SK-N-SH treated with all-trans-retinoic acid at 6 μM for 48 hours (cell line): Measurements from ENCODE around the gene CALU.
A peak's percentile ranks its signal among the peaks of the same experiment; 100 is the strongest.

Experiments
- ATAC-seq: fragments of 200-7000 bp; cut with Tn5 transposase; 3 replicates; pipeline ENCODE4 v1.9.1; 2020; ENCODE audit warnings: mild to moderate bottlenecking, moderate library complexity
- BACH2 ChIP-seq: fragments of 250-450 bp; sonication (Bioruptor Pico); IDR thresholded peaks from 2 replicates; pipeline ENCODE4 v1.9.0; 2021; ENCODE audit warnings: mild to moderate bottlenecking, borderline replicate concordance
- CSDC2 ChIP-seq: fragments of 250-450 bp; sonication (Bioruptor Pico); IDR thresholded peaks from 2 replicates; pipeline ENCODE4 v1.5.0; 2020; ENCODE audit warnings: mild to moderate bottlenecking, moderate library complexity
- ESRRG ChIP-seq: fragments of 250-450 bp; sonication (Bioruptor Pico); IDR thresholded peaks from 2 replicates; pipeline ENCODE4 v1.6.1; 2021; ENCODE audit warnings: mild to moderate bottlenecking
- GLIS3 ChIP-seq: fragments of 250-450 bp; sonication (Bioruptor Pico); IDR thresholded peaks from 2 replicates; pipeline ENCODE4 v1.5.0; 2020; ENCODE audit warnings: mild to moderate bottlenecking, moderate library complexity
- ISL1 ChIP-seq: fragments of 250-450 bp; sonication (Bioruptor Pico); IDR thresholded peaks from 2 replicates; pipeline ENCODE4 v2.1.2; 2022; ENCODE audit warnings: mild to moderate bottlenecking, moderate library complexity
- OSR1 ChIP-seq: fragments of 250-450 bp; sonication (Bioruptor Pico); IDR thresholded peaks from 2 replicates; pipeline ENCODE4 v1.8.0; 2022; ENCODE audit warnings: moderate library complexity, mild to moderate bottlenecking, inconsistent platforms
- POU6F1 ChIP-seq: fragments of 250-450 bp; sonication (Bioruptor Pico); IDR thresholded peaks from 2 replicates; pipeline ENCODE4 v1.8.0; 2021; ENCODE audit warnings: low read depth, mild to moderate bottlenecking, moderate library complexity, borderline replicate concordance
- PPARA ChIP-seq: fragments of 250-450 bp; sonication (Bioruptor Pico); IDR thresholded peaks from 2 replicates; pipeline ENCODE4 v1.5.0; 2020; ENCODE audit warnings: mild to moderate bottlenecking, borderline replicate concordance
- RARB ChIP-seq: fragments of 250-450 bp; sonication (Bioruptor Pico); IDR thresholded peaks from 2 replicates; pipeline ENCODE4 v1.8.0; 2021; ENCODE audit warnings: mild to moderate bottlenecking, moderate library complexity
- SNAI2 ChIP-seq: fragments of 250-450 bp; sonication (Bioruptor Pico); IDR thresholded peaks from 2 replicates; pipeline ENCODE4 v1.5.0; 2020; ENCODE audit warnings: mild to moderate bottlenecking, moderate library complexity
- TCF4 ChIP-seq: fragments of 250-450 bp; sonication (Bioruptor Pico); IDR thresholded peaks from 2 replicates; pipeline ENCODE4 v1.8.0; 2021; ENCODE audit warnings: mild to moderate bottlenecking, moderate library complexity, borderline replicate concordance
- TOX ChIP-seq: fragments of 250-450 bp; sonication (Bioruptor Pico); IDR thresholded peaks from 2 replicates; pipeline ENCODE4 v1.8.0; 2021; ENCODE audit warnings: mild to moderate bottlenecking, moderate library complexity, borderline replicate concordance
- ZC3H10 ChIP-seq: fragments of 250-450 bp; sonication (Bioruptor Pico); IDR thresholded peaks from 2 replicates; pipeline ENCODE4 v1.5.1; 2021; ENCODE audit warnings: mild to moderate bottlenecking, moderate library complexity
- ZFP3 ChIP-seq: fragments of 250-450 bp; sonication (Bioruptor Pico); IDR thresholded peaks from 2 replicates; pipeline ENCODE4 v1.5.0; 2020; ENCODE audit warnings: mild to moderate bottlenecking, moderate library complexity
- ZFP30 ChIP-seq: fragments of 450-650 bp; formaldehyde crosslinking; IDR thresholded peaks from 2 replicates; pipeline ENCODE4 v1.5.0; 2022; ENCODE audit warnings: mild to moderate bottlenecking, moderate library complexity
- ZNF565 ChIP-seq: fragments of 450-650 bp; formaldehyde crosslinking; conservative IDR thresholded peaks from 2 replicates; pipeline ENCODE4 v1.5.0; 2020; ENCODE audit warnings: low read depth, mild to moderate bottlenecking, moderate library complexity
- ZNF70 ChIP-seq: fragments of 450-650 bp; formaldehyde crosslinking; IDR thresholded peaks from 2 replicates; pipeline ENCODE4 v1.5.0; 2020; ENCODE audit warnings: mild to moderate bottlenecking, moderate library complexity
- TF ChIP-seq, protein P1 (sequence below): fragments of 250-450 bp; sonication (Bioruptor Pico); IDR thresholded peaks from 2 replicates; pipeline ENCODE4 v1.5.1; 2020; ENCODE audit warnings: low read depth, mild to moderate bottlenecking, moderate library complexity
- TF ChIP-seq, protein P2 (sequence below): fragments of 250-450 bp; sonication (Bioruptor Pico); IDR thresholded peaks from 2 replicates; pipeline ENCODE4 v1.5.0; 2020; ENCODE audit warnings: mild to moderate bottlenecking, moderate library complexity
- TF ChIP-seq, protein P3 (sequence below): fragments of 250-450 bp; sonication (Bioruptor Pico); IDR thresholded peaks from 2 replicates; pipeline ENCODE4 v1.5.1; 2021; ENCODE audit warnings: mild to moderate bottlenecking, moderate library complexity
- TF ChIP-seq, protein P4 (sequence below): fragments of 250-450 bp; sonication (Bioruptor Pico); IDR thresholded peaks from 2 replicates; pipeline ENCODE4 v1.8.0; 2020; ENCODE audit warnings: mild to moderate bottlenecking, moderate library complexity, borderline replicate concordance

Gene CALU

DNA sequence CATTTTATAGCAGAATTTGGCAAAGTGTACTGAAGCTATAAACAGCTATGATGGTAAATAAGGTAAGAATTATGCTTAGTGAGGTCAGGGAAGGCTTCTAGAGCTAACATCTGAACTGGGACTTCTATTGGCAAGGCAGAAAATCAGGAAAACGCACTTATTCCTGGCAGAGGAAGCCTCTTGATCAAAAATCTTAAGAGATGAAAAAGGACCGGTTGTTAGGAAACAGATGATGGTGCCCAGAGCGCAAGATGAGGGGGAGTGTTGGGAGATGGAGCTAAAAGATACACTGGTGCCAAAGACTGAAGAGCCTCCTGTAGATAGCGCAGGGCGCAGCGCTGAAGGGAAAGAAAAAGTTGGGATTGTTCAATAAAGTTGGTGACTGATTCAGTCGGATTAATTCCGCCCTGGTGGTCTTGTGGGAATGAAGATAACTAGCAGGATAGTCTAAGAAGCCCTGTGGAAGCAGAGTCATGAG is 550 bp upstream of the CALU start:
- peak; percentile 57 for ATAC-seq

DNA sequence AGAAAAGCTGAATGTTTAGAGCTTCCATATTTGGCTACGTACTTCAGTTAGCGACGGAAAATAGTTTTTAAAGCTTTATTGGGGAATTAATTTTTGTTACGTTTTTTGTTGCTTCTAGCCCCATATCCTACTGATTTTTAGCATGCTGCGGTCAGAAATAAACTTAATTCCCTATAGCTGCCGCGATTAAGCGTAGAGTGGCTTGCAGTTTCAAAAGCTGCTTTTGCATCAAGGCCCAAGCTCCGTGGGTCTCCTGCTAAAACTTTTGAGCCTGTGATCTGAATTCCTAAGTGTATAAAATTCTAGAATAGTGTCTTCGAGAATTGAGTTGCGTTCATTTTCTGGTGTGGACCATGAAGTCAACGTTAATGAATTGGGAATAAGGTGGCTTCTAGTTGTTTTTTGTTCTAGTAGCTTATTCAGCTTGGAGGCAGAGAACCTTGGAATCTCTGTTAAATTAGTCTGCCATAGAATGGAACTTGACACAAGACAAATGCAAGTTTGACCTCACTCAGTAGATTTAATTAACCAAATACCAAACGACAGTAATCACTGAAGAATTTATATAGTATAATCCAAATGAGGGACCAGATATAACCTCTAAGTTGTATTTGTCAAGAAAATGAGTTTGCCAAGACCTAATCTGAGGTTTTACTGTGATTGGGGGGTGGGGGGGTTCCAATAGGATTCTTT is 977 bp downstream of the CALU start:
- ATAC-seq = no peak
- TF ChIP-seq ZFP3 (CRISPR knock-in tag) (no peak), BACH2 (CRISPR knock-in tag) (no peak), ISL1 (CRISPR knock-in tag) (peak; percentile 57)
- TF ChIP-seq, protein P1, sequence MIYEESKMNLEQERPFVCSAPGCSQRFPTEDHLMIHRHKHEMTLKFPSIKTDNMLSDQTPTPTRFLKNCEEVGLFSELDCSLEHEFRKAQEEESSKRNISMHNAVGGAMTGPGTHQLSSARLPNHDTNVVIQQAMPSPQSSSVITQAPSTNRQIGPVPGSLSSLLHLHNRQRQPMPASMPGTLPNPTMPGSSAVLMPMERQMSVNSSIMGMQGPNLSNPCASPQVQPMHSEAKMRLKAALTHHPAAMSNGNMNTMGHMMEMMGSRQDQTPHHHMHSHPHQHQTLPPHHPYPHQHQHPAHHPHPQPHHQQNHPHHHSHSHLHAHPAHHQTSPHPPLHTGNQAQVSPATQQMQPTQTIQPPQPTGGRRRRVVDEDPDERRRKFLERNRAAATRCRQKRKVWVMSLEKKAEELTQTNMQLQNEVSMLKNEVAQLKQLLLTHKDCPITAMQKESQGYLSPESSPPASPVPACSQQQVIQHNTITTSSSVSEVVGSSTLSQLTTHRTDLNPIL (CRISPR knock-in tag) = 0 out of 2 replicates have a peak, but pooled peaks have one; percentile 19

More for the DNA sequence above, 550 bp upstream of the CALU start:
- TF ChIP-seq, protein P2, sequence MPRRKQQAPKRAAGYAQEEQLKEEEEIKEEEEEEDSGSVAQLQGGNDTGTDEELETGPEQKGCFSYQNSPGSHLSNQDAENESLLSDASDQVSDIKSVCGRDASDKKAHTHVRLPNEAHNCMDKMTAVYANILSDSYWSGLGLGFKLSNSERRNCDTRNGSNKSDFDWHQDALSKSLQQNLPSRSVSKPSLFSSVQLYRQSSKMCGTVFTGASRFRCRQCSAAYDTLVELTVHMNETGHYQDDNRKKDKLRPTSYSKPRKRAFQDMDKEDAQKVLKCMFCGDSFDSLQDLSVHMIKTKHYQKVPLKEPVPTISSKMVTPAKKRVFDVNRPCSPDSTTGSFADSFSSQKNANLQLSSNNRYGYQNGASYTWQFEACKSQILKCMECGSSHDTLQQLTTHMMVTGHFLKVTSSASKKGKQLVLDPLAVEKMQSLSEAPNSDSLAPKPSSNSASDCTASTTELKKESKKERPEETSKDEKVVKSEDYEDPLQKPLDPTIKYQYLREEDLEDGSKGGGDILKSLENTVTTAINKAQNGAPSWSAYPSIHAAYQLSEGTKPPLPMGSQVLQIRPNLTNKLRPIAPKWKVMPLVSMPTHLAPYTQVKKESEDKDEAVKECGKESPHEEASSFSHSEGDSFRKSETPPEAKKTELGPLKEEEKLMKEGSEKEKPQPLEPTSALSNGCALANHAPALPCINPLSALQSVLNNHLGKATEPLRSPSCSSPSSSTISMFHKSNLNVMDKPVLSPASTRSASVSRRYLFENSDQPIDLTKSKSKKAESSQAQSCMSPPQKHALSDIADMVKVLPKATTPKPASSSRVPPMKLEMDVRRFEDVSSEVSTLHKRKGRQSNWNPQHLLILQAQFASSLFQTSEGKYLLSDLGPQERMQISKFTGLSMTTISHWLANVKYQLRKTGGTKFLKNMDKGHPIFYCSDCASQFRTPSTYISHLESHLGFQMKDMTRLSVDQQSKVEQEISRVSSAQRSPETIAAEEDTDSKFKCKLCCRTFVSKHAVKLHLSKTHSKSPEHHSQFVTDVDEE (CRISPR knock-in tag) = no peak
- TF ChIP-seq ZC3H10 (no peak), RARB (CRISPR knock-in tag) (no peak), ZNF565 (CRISPR knock-in tag) (no peak), POU6F1 (CRISPR knock-in tag) (no peak), TOX (CRISPR knock-in tag) (no peak), ZFP3 (CRISPR knock-in tag) (no peak), TCF4 (CRISPR knock-in tag) (no peak), CSDC2 (CRISPR knock-in tag) (no peak), ISL1 (CRISPR knock-in tag) (no peak), ZNF70 (CRISPR knock-in tag) (no peak), PPARA (CRISPR knock-in tag) (no peak)
- TF ChIP-seq, protein P3, sequence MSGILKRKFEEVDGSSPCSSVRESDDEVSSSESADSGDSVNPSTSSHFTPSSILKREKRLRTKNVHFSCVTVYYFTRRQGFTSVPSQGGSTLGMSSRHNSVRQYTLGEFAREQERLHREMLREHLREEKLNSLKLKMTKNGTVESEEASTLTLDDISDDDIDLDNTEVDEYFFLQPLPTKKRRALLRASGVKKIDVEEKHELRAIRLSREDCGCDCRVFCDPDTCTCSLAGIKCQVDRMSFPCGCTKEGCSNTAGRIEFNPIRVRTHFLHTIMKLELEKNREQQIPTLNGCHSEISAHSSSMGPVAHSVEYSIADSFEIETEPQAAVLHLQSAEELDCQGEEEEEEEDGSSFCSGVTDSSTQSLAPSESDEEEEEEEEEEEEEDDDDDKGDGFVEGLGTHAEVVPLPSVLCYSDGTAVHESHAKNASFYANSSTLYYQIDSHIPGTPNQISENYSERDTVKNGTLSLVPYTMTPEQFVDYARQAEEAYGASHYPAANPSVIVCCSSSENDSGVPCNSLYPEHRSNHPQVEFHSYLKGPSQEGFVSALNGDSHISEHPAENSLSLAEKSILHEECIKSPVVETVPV (CRISPR knock-in tag) = no peak
- TF ChIP-seq, protein P4, sequence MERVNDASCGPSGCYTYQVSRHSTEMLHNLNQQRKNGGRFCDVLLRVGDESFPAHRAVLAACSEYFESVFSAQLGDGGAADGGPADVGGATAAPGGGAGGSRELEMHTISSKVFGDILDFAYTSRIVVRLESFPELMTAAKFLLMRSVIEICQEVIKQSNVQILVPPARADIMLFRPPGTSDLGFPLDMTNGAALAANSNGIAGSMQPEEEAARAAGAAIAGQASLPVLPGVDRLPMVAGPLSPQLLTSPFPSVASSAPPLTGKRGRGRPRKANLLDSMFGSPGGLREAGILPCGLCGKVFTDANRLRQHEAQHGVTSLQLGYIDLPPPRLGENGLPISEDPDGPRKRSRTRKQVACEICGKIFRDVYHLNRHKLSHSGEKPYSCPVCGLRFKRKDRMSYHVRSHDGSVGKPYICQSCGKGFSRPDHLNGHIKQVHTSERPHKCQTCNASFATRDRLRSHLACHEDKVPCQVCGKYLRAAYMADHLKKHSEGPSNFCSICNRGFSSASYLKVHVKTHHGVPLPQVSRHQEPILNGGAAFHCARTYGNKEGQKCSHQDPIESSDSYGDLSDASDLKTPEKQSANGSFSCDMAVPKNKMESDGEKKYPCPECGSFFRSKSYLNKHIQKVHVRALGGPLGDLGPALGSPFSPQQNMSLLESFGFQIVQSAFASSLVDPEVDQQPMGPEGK (CRISPR knock-in tag) = no peak

- ATAC-seq = no peak
- TF ChIP-seq BACH2 (CRISPR knock-in tag) (no peak), ZFP30 (CRISPR knock-in tag) (no peak), ESRRG (no peak), ZNF70 (CRISPR knock-in tag) (no peak), POU6F1 (CRISPR knock-in tag) (no peak), ZNF565 (CRISPR knock-in tag) (no peak), ISL1 (CRISPR knock-in tag) (no peak), RARB (CRISPR knock-in tag) (no peak), OSR1 (CRISPR knock-in tag) (no peak), ZC3H10 (no peak), SNAI2 (CRISPR knock-in tag) (no peak), GLIS3 (CRISPR knock-in tag) (no peak)
- TF ChIP-seq, protein P4 (CRISPR knock-in tag) = no peak
These were observed 1.8 kb downstream of the CALU start for GRCh38 chr7:128740996-128741395.
